ENCODE measurements around the gene PKD2L2. TPM values are rescaled to one million over a fixed set of nuclear protein-coding genes. Genes with fewer than 3 reads are reported as not detected.
"Not testable (repeated sequence)": the region's sequence is repeated elsewhere in the genome, so short reads cannot be mapped to it uniquely, and the experiment has no call there.

Gene PKD2L2
- total and polyA plus RNA-seq, 7 donors, result 0.05 to 4.5 (median 1.1) TPM

GRCh38 chr5:137960819-137961218 is 71.6 kb downstream of the PKD2L2 start:
- Histone ChIP-seq H3K4me3 (no peak overlapping the region), H3K4me1 (peaks cover 11% of the 10 kb centered on the region), H3K36me3 (ENCODE audit: insufficient read depth in 1 of 2, low read depth in 1 of 2) (peaks cover 0 to 59% of the 10 kb centered on the region in 2 donors), H3K9me3 (no peaks in the 10 kb centered on the region), H3K27me3 (ENCODE audit: insufficient read depth in 3 of 3, low read length in 2 of 3) (no peaks in the 10 kb centered on the region), H3K27ac (peak overlapping the region; percentile 17)
- intact Hi-C loops (cut with DNase I), result loop anchor here in 1 of 2 donors (5.0 kb wide), 1 partner anchor 36 kb away; no protein-coding TSS in a partner anchor
- no peak for TF ChIP-seq CTCF (IDR thresholded peaks at IDR 0.05)
- peak in 1 of 4 donors; percentile 22 for ATAC-seq
- WGBS, 3 donors, result 86 to 94% (median 89%) methylated on average over 3 of the region's 3 CpGs
- DNase-seq, result no peak

DNA sequence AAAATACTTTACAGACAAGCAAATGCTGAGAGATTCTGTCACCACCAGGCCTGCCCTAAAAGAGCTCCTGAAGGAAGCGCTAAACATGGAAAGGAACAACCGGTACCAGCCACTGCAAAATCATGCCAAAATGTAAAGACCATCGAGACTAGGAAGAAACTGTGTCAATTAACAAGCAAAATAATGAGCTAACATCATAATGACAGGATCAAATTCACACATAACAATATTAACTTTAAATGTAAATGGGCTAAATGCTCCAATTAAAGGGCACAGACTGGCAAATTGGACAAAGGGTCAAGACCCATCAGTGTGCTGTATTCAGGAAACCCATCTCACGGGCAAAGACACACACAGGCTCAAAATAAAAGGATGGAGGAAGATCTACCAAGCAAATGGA is 81.1 kb downstream of the PKD2L2 start:
- H3K9me3 ChIP-seq; ATAC-seq; H3K4me3 ChIP-seq; H3K27me3 ChIP-seq (ENCODE audit: insufficient read depth in 3 of 3, low read length in 2 of 3); intact Hi-C loops (cut with DNase I); H3K27ac ChIP-seq; H3K4me1 ChIP-seq; DNase-seq: not testable (repeated sequence)
- WGBS, 3 donors, result 84 to 96% (median 91%) methylated on average over 3 of the region's 4 CpGs
- H3K36me3 ChIP-seq (ENCODE audit: insufficient read depth in 1 of 2, low read depth in 1 of 2), result peaks cover 0 to 24% of the 10 kb centered on the region in 2 donors

DNA sequence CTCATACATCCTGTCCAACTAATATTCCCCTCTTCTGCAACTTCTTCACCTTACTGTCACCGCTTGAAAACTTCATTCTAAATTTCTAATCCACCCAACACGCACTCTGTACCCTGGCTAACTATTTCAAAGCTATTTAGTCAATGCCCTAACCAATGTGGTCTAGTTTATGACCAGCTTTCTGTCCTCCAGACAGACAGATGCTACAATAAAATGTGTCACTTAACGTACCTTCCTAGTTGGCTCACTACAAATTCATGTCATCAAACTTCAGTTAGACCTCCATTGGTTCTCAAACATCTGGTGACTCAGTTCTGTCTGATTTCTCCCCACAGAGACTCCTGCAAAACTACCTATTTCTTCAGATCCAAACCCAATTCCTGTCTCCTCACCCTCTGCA is 86.0 kb downstream of the PKD2L2 start:
- no peak for TF ChIP-seq CTCF (IDR thresholded peaks at IDR 0.05)
- no peaks in the 10 kb centered on the region for H3K9me3 ChIP-seq
- peaks cover 0 to 52% of the 10 kb centered on the region in 2 donors for H3K36me3 ChIP-seq (ENCODE audit: insufficient read depth in 1 of 2, low read depth in 1 of 2)
- WGBS, 3 donors, result 95 to 99% (median 97%) methylated on average over 3 of the region's 3 CpGs
- H3K4me3 ChIP-seq, result no peak overlapping the region
- intact Hi-C loops (cut with DNase I), result no loop called here
- H3K27ac ChIP-seq, result no peak overlapping the region
- H3K27me3 ChIP-seq (ENCODE audit: insufficient read depth in 3 of 3, low read length in 2 of 3), result no peaks in the 10 kb centered on the region
- DNase-seq (no peak), ATAC-seq (no peak)
- no peaks in the 10 kb centered on the region for H3K4me1 ChIP-seq

DNA sequence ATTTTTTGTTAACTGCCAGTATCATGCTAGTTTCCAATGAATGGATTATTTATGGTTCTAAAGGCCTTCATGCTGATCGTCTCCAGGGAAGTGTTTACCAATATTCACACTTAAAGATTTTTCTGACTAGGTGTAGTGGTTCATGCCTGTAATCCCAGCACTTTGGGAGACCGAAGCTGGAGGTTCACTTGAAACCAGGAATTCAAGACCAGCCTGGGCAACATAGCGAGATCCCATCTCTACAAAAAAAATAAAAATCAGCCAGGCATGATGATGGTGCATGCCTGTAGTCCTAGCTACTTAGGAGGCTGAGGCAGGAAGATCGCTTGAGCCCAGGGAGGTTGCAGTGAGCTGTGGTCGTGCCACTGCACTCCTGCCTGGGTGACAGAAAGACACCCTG is 100.2 kb downstream of the PKD2L2 start:
- peaks cover 6% of the 10 kb centered on the region for H3K4me1 ChIP-seq
- H3K36me3 ChIP-seq (ENCODE audit: insufficient read depth in 1 of 2, low read depth in 1 of 2), result peaks cover 2 to 18% of the 10 kb centered on the region in 2 donors
- no peak overlapping the region for H3K27ac ChIP-seq
- H3K27me3 ChIP-seq (ENCODE audit: insufficient read depth in 3 of 3, low read length in 2 of 3), result no peaks in the 10 kb centered on the region
- DNase-seq, result no peak
- ATAC-seq, result no peak
- no peaks in the 10 kb centered on the region for H3K9me3 ChIP-seq
- intact Hi-C loops (cut with DNase I), result loop anchor here in 1 of 2 donors (10.0 kb wide), 1 partner anchor 55 kb away; no protein-coding TSS in a partner anchor
- 93 to 95% (median 93%) methylated on average over 5 of the region's 5 CpGs for WGBS, 3 donors
- no peak overlapping the region for H3K4me3 ChIP-seq
- TF ChIP-seq CTCF (IDR thresholded peaks at IDR 0.05), result no peak

Other genes starting within 250 kb of the PKD2L2 start
- 1 to 10 TPM in 3 of 4 donors, under 1 TPM in 1; 0.86 to 4.3 (median 2.6) TPM for gene KLHL3, start 153.4 kb upstream of the PKD2L2 start, total RNA-seq
- 1 to 10 TPM in 1 of 3 donors, under 1 TPM in 2; 0.69 to 1.9 (median 0.79) TPM for gene KLHL3, start 153.4 kb upstream of the PKD2L2 start, polyA plus RNA-seq
- 10 to 100 TPM; 11.5 to 19.2 (median 17.6) TPM for gene HNRNPA0, start 135.1 kb upstream of the PKD2L2 start, total RNA-seq
- 10 to 100 TPM; 12.2 to 13.3 (median 13.1) TPM for gene HNRNPA0, start 135.1 kb upstream of the PKD2L2 start, polyA plus RNA-seq
- gene MYOT, start 21.6 kb upstream of the PKD2L2 start, total RNA-seq, result 1,000 to 10,000 TPM in 2 of 4 donors, 100 to 1,000 TPM in 2; 319 to 1,288 (median 917) TPM
- 100 to 1,000 TPM in 2 of 3 donors, 10 to 100 TPM in 1; 94.2 to 983 (median 775) TPM for gene MYOT, start 21.6 kb upstream of the PKD2L2 start, polyA plus RNA-seq
- 1 to 10 TPM; 6.5 to 9.2 (median 8.0) TPM for gene FAM13B, start 143.6 kb downstream of the PKD2L2 start, total RNA-seq
- gene FAM13B, start 143.6 kb downstream of the PKD2L2 start, polyA plus RNA-seq, result 1 to 10 TPM; 4.2 to 9.4 (median 5.3) TPM
- not detected for gene WNT8A, start 194.6 kb downstream of the PKD2L2 start, total RNA-seq
- not detected for gene WNT8A, start 194.6 kb downstream of the PKD2L2 start, polyA plus RNA-seq
- gene NME5, start 250.0 kb downstream of the PKD2L2 start, total RNA-seq, result 1 to 10 TPM in 2 of 4 donors, under 1 TPM in 2; 0.65 to 1.2 (median 0.96) TPM
- gene NME5, start 250.0 kb downstream of the PKD2L2 start, polyA plus RNA-seq, result under 1 TPM; 0.31 to 0.92 (median 0.32) TPM

All from psoas muscle (tissue), 8 donors.